OCI-LY7 (cell line): ENCODE results near the gene NRXN2. TPM values are rescaled to one million over a fixed set of nuclear protein-coding genes. Genes with fewer than 3 reads are reported as not detected.

Experiments used
- BruUV-seq: library from RNA; stranded (reverse); fragments of 400-500 nt; replicated peaks from 2 replicates; lab custom pipeline; 2021; lab: Mats Ljungman, UMichigan
- CTCF ChIA-PET: fragments of 300-600 bp; sonication (Branson Sonifier 250); formaldehyde crosslinking; loops from one replicate; lab custom pipeline; 2022; ENCODE audit warnings: antibody characterized with exemption; ENCODE audit not compliant: unreplicated experiment; lab: Charles Lee
- POLR2A ChIA-PET: fragments of 300-600 bp; sonication (Branson Sonifier 250); formaldehyde crosslinking; loops from one replicate; lab custom pipeline; 2022; ENCODE audit warnings: antibody characterized with exemption; lab: Charles Lee
- DNase-seq: peaks from one replicate; pipeline ENCODE4 v3.0.0-alpha.2; 2015; ENCODE audit warnings: low spot score
- H2AFZ ChIP-seq: fragments of 200-600 bp; sonication (generic), shearing (Covaris generic); 2 replicates; pipeline ENCODE4 v1.6.1; 2014; ENCODE audit warnings: mild to moderate bottlenecking, antibody characterized with exemption, low read length, moderate library complexity
- H3K27ac ChIP-seq: fragments of 200-600 bp; sonication (generic); 2 replicates; pipeline ENCODE4 v1.5.1; 2014; ENCODE audit warnings: mixed run types, low read depth, mild to moderate bottlenecking, moderate library complexity, low read length, inconsistent platforms; ENCODE audit not compliant: poor library complexity, severe bottlenecking
- H3K36me3 ChIP-seq: fragments of 200-600 bp; sonication (generic); 2 replicates; pipeline ENCODE4 v1.6.1; 2014; ENCODE audit warnings: mild to moderate bottlenecking, antibody characterized with exemption, low read length, moderate library complexity, mixed read lengths; ENCODE audit not compliant: insufficient read depth
- H3K4me1 ChIP-seq: fragments of 200-600 bp; sonication (generic); 2 replicates; pipeline ENCODE4 v1.5.1; 2014; ENCODE audit warnings: mild to moderate bottlenecking, low read length; ENCODE audit not compliant: insufficient read depth, poor library complexity, severe bottlenecking
- H3K4me2 ChIP-seq: fragments of 200-600 bp; sonication (generic); 2 replicates; pipeline ENCODE4 v1.6.1; 2014; ENCODE audit warnings: mild to moderate bottlenecking, low read length
- H3K4me3 ChIP-seq: fragments of 200-600 bp; sonication (generic); 2 replicates; pipeline ENCODE4 v1.5.1; 2014; ENCODE audit warnings: mild to moderate bottlenecking, low read depth, low read length; ENCODE audit not compliant: poor library complexity, severe bottlenecking
- H3K79me2 ChIP-seq: fragments of 200-600 bp; sonication (generic); 2 replicates; pipeline ENCODE4 v1.6.1; 2016; ENCODE audit warnings: low read depth, mild to moderate bottlenecking, low read length, moderate library complexity, mixed read lengths; ENCODE audit not compliant: insufficient read depth
- H3K9me2 ChIP-seq: fragments of 200-600 bp; sonication (generic); 2 replicates; pipeline ENCODE4 v1.6.1; 2016; ENCODE audit warnings: mild to moderate bottlenecking, low read length, mixed read lengths; ENCODE audit not compliant: insufficient read depth
- H3K9me3 ChIP-seq: fragments of 200-600 bp; sonication (generic); 2 replicates; pipeline ENCODE4 v1.6.1; 2014; ENCODE audit warnings: mild to moderate bottlenecking, mixed run types, low read length, mixed read lengths
- H4K20me1 ChIP-seq: fragments of 200-600 bp; sonication (generic); 2 replicates; pipeline ENCODE4 v1.6.1; 2014; ENCODE audit warnings: mild to moderate bottlenecking, antibody characterized with exemption, low read length, moderate library complexity, mixed read lengths; ENCODE audit not compliant: insufficient read depth
- EZH2phosphoT487 ChIP-seq: fragments of 200-600 bp; sonication (generic); IDR thresholded peaks from 2 replicates; pipeline ENCODE4 v1.6.1; 2018; ENCODE audit warnings: low read depth, borderline replicate concordance, mild to moderate bottlenecking, mixed run types, antibody characterized with exemption, low read length, moderate library complexity, mixed read lengths
- intact Hi-C: fragments of 100-400 bp; cut with micrococcal nuclease; formaldehyde crosslinking; loops from one replicate; pipeline ENCODE4 v1.10.0; 2022; ENCODE audit not compliant: unreplicated experiment
- total RNA-seq, 2 experiments: library from RNA; depleted of rRNA in 1 of 2; stranded (reverse); fragments of >200 nt in 1 of 2; shearing (Covaris generic) in 1 of 2; gene quantifications; 2 replicates each; pipeline ENCODE4 v1.2.3, GENCODE V29; 2014 to 2022
- TF ChIP-seq, protein P1 (sequence below): fragments of 200-600 bp; sonication (generic); conservative IDR thresholded peaks from 2 replicates; pipeline ENCODE4 v1.5.1; 2014; ENCODE audit warnings: mild to moderate bottlenecking, antibody characterized with exemption, low read length, moderate library complexity, mixed read lengths

The NRXN2 gene
- total RNA-seq, 2 experiments from 2014 or later: 2.4 to 3.3 TPM

DNA sequence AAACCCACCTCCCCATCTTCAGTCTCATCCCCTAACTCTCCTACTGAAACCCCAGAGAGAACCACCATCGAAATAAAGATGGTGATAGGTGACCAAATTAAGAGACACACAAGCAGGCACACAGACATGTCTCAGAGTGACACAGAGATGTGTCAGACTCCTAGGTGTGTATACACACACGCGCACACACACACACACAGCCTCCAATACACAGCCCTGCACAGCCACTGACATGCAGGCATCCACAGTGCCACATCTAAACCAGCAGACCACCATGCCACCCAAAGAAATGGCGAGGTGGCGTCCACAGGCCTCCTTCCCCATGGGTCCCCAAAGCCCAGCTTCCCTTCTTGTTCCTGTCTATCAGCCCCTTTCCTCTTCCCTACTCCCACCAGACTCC, 27.4 kb downstream of the NRXN2 start:
- BruUV-seq: no TSS peak
- Histone ChIP-seq H3K36me3 (no peaks in the 10 kb centered on the region), H3K4me3 (no peak overlapping the region), H3K27ac (no peak overlapping the region), H3K9me3 (no peaks in the 10 kb centered on the region), H3K9me2 (no peaks in the 10 kb centered on the region), H3K4me1 (peaks cover 29% of the 10 kb centered on the region), H3K4me2 (peak overlapping the region; percentile 69), H3K79me2 (no peaks in the 10 kb centered on the region), H4K20me1 (no peaks in the 10 kb centered on the region), H2AFZ (peak overlapping the region; percentile 85; the same call in 1 of the 2 replicates)
- no peak for DNase-seq
- intact Hi-C loops: no loop called here
- ChIA-PET CTCF (no interaction called here), POLR2A (interaction anchor here (0.8 kb wide), 1 partner anchor 8 kb away, joined by 3 read pairs; no protein-coding TSS in a partner anchor)
- no peak for TF ChIP-seq EZH2phosphoT487
- TF ChIP-seq, protein P1, sequence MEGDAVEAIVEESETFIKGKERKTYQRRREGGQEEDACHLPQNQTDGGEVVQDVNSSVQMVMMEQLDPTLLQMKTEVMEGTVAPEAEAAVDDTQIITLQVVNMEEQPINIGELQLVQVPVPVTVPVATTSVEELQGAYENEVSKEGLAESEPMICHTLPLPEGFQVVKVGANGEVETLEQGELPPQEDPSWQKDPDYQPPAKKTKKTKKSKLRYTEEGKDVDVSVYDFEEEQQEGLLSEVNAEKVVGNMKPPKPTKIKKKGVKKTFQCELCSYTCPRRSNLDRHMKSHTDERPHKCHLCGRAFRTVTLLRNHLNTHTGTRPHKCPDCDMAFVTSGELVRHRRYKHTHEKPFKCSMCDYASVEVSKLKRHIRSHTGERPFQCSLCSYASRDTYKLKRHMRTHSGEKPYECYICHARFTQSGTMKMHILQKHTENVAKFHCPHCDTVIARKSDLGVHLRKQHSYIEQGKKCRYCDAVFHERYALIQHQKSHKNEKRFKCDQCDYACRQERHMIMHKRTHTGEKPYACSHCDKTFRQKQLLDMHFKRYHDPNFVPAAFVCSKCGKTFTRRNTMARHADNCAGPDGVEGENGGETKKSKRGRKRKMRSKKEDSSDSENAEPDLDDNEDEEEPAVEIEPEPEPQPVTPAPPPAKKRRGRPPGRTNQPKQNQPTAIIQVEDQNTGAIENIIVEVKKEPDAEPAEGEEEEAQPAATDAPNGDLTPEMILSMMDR: no peak

DNA sequence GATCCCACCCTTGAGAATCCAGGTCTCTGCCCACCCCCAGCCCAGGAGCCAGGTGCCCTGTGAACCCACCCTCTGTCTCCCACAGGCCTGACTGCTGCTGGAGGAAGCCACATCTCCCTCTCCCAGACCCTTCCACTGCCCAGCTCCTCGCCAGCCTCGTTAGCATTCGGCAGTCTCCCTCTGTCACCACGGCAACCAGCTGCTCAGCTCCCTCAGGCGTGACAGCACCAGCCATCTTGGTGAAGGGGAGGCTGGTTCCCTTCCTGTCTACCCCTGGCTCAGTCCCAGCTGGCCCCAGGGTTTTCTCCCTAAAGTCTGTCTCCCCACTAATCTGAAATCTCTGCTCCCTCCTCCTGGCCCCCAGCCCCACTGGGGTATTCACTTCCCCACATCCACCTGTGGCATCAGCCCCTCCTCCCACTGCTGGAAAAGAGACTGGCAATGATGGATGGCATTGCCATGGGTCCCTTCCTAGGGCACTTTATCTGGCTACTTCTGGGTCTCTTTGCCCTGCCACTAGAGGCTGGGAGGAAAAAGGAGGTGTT, 28.1 kb downstream of the NRXN2 start:
- H3K36me3 ChIP-seq: no peaks in the 10 kb centered on the region
- no TSS peak for BruUV-seq
- peak; percentile 84 for DNase-seq
- peak overlapping the region; percentile 69 for H3K4me2 ChIP-seq
- intact Hi-C loops: no loop called here
- no peaks in the 10 kb centered on the region for H3K79me2 ChIP-seq
- H4K20me1 ChIP-seq: no peaks in the 10 kb centered on the region
- H3K9me2 ChIP-seq: no peaks in the 10 kb centered on the region
- TF ChIP-seq, protein P1: no peak
- no peak for TF ChIP-seq EZH2phosphoT487
- ChIA-PET CTCF (interaction anchor here (0.8 kb wide), 1 partner anchor 10 kb away, joined by 5 read pairs; no protein-coding TSS in a partner anchor), POLR2A (interaction anchor here (0.6 to 1.0 kb wide), 3 partner anchors 9 to 84 kb away, joined by 3 read pairs; partner anchors contain the start of gene SF1)
- no peaks in the 10 kb centered on the region for H3K9me3 ChIP-seq
- H2AFZ ChIP-seq: peak overlapping the region; percentile 85
- H3K4me3 ChIP-seq: peak overlapping the region; percentile 32
- H3K4me1 ChIP-seq: peaks cover 29% of the 10 kb centered on the region
- H3K27ac ChIP-seq: peak overlapping the region; percentile 41
